Middle frontal gyrus (tissue), 1 donor: Measurements from ENCODE around the gene SEMA3G.

Source experiments
- DNase-seq: peaks from one replicate; pipeline ENCODE4 v3.0.0-alpha.2; 2015; ENCODE audit warnings: low spot score; ENCODE audit errors: extremely low spot score

The SEMA3G gene

GRCh38 chr3:52439426-52440248 lies 5.3 kb downstream of the SEMA3G start:
- DNase-seq, result no peak

- DNase-seq, result no peak
Measured at GRCh38 chr3:52438579-52439425, 6.1 kb downstream of the SEMA3G start.

- no peak for DNase-seq
Measured at GRCh38 chr3:52438104-52438376, 6.9 kb downstream of the SEMA3G start.

GRCh38 chr3:52437326-52438103 lies 7.4 kb downstream of the SEMA3G start:
- no peak for DNase-seq

- no peak for DNase-seq
Measured at GRCh38 chr3:52436500-52437149, 8.3 kb downstream of the SEMA3G start.

- DNase-seq, result no peak
Measured at GRCh38 chr3:52435246-52436101, 9.4 kb downstream of the SEMA3G start.

GRCh38 chr3:52434491-52435115 lies 10.3 kb downstream of the SEMA3G start:
- DNase-seq, result no peak

- no peak for DNase-seq
Measured at GRCh38 chr3:52433996-52434479, 10.9 kb downstream of the SEMA3G start.

- no peak for DNase-seq
Measured at GRCh38 chr3:52433328-52433995, 11.4 kb downstream of the SEMA3G start.

- DNase-seq, result no peak
Measured at GRCh38 chr3:52432691-52433141, 12.2 kb downstream of the SEMA3G start.

GRCh38 chr3:52432225-52432624 lies 12.7 kb downstream of the SEMA3G start:
- DNase-seq, result no peak

GRCh38 chr3:52431459-52432223 lies 13.3 kb downstream of the SEMA3G start:
- DNase-seq, result no peak

- DNase-seq, result no peak
Measured at GRCh38 chr3:52430416-52430810, 14.5 kb downstream of the SEMA3G start.

GRCh38 chr3:52429779-52430415 lies 15.0 kb downstream of the SEMA3G start:
- no peak for DNase-seq

- no peak for DNase-seq
Measured at GRCh38 chr3:52429031-52429430, 15.9 kb downstream of the SEMA3G start.

- peak; percentile 74 for DNase-seq
Measured at GRCh38 chr3:52428151-52429005, 16.5 kb downstream of the SEMA3G start.

- no peak for DNase-seq
Measured at GRCh38 chr3:52423173-52423572, 21.7 kb downstream of the SEMA3G start.
